ENCODE data around the gene FAM163A.

The FAM163A gene

DNA sequence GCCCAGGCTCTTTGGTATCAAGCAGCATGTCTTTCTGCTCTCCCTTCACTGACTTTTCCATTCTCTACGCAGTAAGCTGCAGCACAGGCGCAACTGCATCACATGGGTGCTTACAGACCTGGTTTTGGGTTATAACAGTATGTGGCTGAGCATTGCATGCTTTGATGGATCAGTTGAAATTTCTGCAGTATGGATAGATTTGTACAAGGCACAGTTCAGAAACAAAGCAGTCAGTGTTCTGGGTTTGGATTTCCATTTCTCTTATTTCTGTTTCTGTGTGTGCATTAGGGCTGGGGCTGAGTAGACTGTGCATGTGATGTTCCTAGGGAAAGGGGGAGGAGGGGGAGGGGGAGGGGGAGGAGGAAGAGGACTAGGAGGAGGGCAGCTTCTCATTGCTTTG, 4.5 kb downstream of the FAM163A start:
- no peak for DNase-seq (ENCODE audit: low read depth, low spot score)
- no peak overlapping the region for H3K4me3 ChIP-seq (ENCODE audit: low read length)

DNA sequence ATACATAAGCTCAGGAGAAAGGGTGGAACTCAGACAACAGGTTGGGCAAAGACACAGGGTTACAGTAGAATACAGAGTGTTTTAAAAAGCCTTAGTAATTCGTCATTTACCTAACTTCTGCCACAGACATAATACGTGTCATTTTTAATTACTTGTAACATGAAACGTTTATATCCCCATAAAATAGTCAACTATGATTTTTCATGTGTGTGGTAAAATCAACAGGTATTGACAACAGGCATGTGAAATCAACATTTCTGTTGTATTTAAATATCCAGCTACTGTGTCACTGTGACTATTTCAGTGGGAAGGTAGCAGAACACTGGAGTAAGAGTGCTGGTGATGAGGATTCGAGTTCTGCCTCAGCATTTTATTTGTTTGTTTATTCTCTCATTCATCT, 5.7 kb downstream of the FAM163A start:
- no peak for DNase-seq (ENCODE audit: low read depth, low spot score)

DNA sequence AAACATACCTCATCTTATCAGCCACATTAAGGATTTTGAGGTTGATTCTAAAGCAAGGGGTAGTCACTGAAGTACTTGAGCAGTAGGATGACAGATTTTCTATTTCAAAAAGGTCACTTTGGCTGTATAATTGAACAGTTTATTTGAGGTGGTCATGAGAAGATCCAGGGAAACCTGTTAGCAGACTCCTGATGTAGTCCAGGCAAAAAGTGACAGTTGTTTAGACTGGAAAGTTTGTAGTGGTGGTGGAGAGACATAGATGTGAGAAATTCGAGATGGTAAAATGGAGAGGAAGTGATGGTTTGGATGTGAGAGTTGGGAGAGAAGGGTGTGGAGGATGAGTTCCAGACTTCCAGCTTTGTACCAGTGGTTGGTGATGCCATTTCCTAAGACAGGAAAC, 7.5 kb downstream of the FAM163A start:
- no peak overlapping the region for H3K4me3 ChIP-seq (ENCODE audit: low read length)
- no peak for DNase-seq (ENCODE audit: low read depth, low spot score)

More for the DNA sequence above, 5.7 kb downstream of the FAM163A start:
- H3K4me3 ChIP-seq (ENCODE audit: low read length), result no peak overlapping the region

DNA sequence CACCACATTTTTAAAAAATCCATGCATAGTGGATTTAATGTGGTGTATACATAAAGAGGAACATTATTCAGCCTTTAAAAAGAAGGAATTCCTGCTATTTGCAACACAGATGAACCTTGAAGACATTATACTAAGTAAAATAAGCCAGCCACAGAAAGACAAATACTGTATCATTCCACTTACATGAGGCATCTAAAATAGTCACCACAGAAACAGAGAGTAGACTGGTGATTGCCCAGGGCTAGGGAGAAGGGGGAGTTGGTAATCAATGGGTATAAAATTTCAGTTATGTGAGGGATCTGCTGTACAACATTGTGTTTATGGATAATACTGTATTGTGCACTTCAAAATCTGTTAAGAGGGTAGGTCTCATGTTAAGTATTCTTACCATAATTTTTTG, 10.0 kb downstream of the FAM163A start:
- no peak for DNase-seq (ENCODE audit: low read depth, low spot score)
- H3K4me3 ChIP-seq (ENCODE audit: low read length), result no peak overlapping the region

DNA sequence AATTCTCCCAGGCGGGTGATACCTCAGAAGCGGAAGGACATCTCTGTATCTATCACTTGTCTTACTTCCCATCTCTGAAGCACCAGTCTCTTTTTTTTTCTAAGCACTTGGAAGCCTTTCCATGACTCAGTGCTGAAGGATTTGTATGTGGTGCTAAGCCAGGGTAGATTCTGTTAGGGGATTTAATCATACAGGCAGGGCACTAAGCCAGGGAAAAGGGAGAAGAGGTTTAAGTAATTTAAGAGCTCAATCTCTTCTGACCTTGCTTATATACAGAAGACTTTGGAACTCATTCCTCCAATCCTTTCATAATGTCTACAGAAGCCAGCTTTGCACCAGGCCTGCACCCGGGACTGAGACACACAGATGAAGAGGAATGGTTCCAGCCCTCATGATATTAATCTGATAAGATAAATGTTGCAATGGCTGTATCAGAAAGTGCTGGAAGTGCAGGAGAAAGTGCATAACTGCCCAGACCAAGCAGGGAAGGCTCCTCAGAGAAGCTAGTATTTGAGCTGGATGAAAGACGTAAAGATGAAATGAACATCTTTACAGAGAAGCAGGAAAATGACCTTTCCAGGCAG, 11.0 kb downstream of the FAM163A start:
- H3K4me3 ChIP-seq (ENCODE audit: low read length), result no peak overlapping the region
- DNase-seq (ENCODE audit: low read depth, low spot score), result no peak

DNA sequence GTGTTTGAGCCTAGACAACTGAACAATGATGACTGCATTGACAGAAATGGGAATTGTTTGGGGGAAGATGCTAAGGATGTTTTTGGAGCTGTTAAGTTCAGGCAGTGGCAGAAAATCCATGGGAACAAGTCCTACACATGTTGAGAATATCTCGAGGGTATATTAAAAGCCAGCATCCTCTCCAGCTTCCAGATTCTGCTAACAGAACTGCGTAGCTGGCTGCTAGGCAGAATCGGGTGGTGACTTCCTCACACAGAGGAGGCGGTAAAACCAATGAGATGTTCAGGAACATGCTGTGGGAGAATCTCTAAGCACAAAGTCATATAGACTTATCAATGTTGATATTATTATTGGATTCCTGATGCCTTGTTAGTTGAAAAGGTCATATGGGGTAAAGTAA, 14.8 kb downstream of the FAM163A start:
- H3K4me3 ChIP-seq (ENCODE audit: low read length), result no peak overlapping the region
- DNase-seq (ENCODE audit: low read depth, low spot score), result no peak

DNA sequence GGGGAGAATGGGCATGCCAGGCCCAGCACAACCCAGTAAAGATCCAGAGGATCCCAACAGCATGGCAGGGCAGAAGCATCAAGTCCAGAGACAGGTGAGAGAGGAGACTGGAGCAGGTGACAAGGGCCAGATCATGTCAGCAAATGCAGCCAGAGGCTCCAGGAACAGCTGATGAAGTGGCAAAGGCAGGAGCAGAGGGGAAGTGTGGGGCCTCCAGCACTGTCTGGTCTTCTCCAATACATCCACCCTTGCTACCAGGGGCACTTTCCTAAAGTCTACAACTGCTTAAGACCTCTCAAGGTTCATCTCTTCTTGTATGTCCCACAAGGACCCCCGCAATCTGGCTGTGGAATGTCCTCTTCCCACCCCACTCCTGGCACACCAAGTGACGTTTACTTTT, 17.4 kb downstream of the FAM163A start:
- H3K4me3 ChIP-seq (ENCODE audit: low read length), result no peak overlapping the region
- no peak for DNase-seq (ENCODE audit: low read depth, low spot score)

DNA sequence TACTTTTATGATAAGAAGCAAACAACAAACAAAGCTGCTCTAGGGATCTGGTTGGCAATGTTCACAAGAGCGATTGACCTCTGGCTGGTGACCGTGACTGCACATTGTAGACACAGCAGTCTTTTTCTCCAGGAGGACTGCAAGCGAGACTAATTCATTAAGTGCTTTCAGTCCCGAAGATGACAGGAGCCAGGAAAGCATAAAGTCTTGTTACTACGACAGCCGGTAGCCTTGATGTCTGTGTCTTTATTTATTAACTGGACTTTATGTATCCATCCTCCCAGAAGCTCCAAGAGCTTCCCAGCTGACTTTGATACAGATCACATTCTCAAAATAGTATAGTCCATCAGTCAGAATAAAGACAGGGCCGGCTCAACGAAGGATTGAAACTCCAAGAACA, 18.2 kb downstream of the FAM163A start:
- no peak for DNase-seq (ENCODE audit: low read depth, low spot score)
- H3K4me3 ChIP-seq (ENCODE audit: low read length), result no peak overlapping the region

DNA sequence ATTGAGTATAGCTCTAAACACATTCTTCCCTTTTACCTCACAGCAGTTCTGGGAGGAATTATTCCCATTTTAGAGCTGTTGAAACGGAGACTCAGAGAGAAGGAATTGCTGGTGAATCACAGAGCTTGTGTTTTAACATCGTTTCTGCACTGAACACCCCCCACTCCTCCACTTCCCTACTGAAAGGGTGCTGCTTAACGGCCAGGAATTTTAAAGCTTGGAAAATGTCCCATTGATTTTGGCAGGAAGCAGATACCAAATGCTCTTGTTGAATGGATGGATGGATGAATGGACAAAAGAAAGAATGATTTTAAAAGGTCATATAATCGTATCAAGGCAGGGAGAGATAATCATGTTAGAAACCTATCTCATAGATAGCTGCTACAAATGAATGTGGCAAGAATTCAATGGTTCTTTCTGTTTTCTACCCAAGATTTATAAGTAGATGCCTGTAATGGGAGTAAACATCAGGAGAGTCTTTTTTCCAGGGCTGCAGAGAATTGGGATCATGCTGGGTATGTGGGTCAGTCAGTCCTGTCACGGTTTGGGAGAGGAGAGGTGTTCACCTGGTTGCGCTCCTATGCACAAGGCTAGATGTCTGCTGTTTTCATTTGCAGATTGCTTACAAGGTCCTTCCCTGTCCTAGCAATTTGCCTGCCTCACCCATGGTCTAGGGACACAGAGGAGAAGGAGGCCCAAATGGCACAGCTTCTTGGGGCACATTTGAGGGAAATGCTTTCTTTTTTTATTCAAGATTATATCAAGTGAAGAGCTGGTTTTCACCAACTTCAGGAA, 19.0 kb downstream of the FAM163A start:
- no peak overlapping the region for H3K4me3 ChIP-seq (ENCODE audit: low read length)
- no peak for DNase-seq (ENCODE audit: low read depth, low spot score)

DNA sequence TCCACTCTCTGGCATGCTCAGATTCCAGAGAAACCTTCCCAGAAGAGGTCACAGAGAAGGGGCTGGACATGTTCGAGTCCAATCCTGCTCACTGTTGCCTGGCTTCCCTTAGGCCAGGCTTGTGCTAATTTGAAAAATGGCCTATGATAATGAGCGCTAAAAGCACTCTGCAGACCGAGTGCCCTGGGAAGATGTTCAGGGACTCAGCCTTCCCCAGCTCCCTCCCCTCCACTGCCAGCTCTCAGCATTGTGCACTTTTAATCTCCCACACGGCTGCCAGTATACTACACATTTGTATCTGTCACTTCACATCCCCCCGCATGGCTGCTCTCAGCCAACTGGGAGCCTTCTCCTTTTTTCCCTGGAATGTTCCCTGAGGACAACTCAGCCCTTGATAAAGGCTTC, 24.1 kb downstream of the FAM163A start:
- no peak overlapping the region for H3K4me3 ChIP-seq (ENCODE audit: low read length)
- no peak for DNase-seq (ENCODE audit: low read depth, low spot score)

DNA sequence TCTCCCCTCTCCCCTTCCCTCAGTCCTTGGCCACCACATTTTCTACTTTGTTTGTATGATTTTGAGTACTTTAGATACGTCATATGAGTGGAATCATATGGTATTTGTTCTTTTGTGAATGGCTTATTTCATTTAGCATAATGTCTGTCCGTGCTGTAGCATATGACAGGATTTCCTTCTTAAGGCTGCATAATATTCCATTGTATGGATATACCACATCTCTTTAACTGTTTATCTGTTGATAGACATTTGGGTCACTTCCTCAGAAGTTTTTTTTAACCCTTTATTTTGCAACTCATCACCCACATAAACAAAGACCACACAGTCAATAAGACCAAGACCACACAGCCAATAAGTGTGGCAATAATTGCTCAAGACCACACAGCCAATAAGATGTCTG, 24.9 kb downstream of the FAM163A start:
- no peak for DNase-seq (ENCODE audit: low read depth, low spot score)
- H3K4me3 ChIP-seq (ENCODE audit: low read length), result no peak overlapping the region

DNA sequence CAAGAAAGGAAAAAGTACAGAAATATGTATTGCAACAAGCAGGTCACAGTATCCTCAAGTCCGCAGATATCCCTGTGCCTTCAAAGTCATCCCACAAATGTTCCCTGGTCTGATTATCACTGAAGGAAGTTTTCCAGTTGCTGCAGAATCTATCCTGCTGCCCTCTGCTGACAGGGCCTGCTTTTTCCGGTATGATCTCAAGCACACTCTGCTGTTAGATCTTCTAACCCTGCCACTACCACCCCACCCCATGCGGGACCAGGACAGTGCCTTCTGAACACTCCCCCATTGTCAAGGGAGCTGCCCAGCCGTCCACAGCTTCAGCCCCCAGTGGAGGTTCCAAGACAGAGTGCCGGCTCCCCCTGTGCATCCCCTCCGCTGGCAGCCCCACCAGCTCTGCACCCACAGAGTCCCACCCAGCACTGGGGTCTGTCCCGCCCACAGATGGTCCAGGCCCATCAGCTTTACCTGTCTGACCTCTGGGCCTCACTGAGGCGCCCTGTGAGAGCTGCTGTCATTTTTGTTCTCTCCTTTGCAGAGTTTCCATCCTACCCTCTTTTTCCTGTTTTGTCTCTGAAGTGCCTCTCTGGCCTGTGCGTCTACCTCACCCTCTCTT, 27.9 kb downstream of the FAM163A start:
- DNase-seq (ENCODE audit: low read depth, low spot score), result no peak
- no peak overlapping the region for H3K4me3 ChIP-seq (ENCODE audit: low read length)

DNA sequence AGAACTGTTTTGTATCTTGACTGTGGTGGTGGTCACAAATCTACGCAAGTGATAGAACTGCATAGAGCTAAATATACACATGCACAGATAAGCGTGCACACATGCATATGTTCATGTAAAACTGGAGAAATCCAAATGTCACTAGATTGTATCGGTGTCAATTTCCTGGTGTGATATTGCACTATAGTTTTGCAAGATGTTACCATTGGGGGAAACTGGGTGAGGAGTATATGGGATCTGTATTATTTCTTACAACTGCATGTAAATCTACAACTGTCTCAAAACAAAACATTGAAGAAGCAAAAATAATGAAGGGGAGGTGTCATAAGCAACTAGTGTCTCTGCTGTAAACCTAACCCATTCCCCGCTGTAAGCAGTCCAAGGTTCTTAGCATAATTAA, 30.2 kb downstream of the FAM163A start:
- DNase-seq (ENCODE audit: low read depth, low spot score), result no peak
- no peak overlapping the region for H3K4me3 ChIP-seq (ENCODE audit: low read length)

DNA sequence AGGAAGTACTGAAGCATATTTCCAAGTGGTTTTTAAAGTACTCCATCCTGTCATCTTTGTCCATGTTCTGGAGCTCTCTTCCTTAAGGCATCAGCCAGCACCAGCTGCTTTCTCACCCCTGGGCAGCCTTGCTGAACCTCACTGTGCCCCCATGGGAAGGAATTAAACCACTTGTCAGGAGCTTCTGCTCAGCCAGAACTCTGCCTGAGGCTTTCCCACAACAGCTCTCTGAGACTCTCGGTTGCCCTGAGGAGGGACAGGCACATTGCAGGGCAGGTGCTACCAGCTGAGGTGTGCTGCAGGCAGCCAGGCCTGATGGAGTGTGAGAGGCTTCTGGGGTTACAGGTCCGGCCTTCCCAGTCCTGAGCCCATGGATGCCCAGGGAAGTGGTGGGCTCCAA, 30.9 kb downstream of the FAM163A start:
- H3K4me3 ChIP-seq (ENCODE audit: low read length), result no peak overlapping the region
- no peak for DNase-seq (ENCODE audit: low read depth, low spot score)

DNA sequence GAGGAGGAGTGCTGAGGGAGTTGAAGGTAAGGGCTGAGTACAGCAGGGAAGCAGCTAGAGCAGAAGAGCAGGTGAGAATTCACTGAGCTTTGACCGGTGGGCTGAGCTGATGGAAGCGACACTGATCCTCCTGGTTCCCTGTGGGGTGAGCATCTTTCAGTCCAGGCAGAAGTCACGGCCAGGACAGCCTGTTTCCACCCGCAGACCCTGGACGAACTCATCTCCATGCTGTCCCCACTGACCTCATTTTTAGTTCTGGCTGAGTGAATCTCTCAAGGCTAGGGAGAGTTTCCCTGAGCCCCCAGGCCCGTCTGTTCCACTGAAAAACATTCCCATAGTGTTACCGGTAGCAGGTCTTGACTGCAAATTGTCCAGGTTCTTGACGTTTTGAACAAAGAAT, 31.5 kb downstream of the FAM163A start:
- no peak for DNase-seq (ENCODE audit: low read depth, low spot score)
- no peak overlapping the region for H3K4me3 ChIP-seq (ENCODE audit: low read length)

DNA sequence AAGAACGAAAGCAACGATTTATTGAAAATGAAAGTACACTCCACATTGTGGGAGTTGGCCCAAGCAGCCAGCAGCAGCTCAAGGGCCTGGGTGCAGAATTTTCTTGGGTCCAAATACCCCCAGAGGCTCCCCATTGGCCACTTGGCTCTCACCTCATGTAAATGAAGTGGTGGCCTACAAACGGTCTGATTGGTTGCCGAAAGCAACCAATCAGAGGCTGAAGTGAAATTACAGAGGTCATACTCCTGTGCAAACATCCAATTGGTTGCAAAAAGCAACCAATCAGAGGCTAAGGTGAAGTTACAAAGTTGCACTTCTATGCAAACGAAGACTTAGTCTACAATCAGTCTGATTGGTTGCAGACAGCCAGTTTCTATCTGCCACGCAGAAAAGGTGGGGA, 31.9 kb downstream of the FAM163A start:
- DNase-seq (ENCODE audit: low read depth, low spot score), result no peak
- H3K4me3 ChIP-seq (ENCODE audit: low read length), result no peak overlapping the region

DNA sequence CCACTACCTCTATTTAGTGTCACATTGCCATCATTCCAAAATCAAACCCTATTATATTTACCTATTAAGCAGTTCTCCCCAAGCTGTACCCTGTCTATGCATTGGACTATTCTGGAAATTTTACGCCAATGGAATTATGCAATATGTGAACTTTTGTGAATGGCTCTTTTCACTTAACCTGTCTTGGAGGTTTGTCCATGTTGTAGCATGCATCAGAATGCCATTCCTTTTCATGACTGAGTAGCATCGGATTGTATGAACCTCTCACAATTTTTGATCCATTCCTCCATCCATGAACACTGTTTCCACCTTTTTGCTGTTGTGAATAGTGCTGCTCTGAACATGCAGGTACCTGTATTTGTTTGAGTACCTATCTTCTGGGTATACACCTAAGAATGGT, 33.7 kb downstream of the FAM163A start:
- no peak overlapping the region for H3K4me3 ChIP-seq (ENCODE audit: low read length)
- no peak for DNase-seq (ENCODE audit: low read depth, low spot score)

DNA sequence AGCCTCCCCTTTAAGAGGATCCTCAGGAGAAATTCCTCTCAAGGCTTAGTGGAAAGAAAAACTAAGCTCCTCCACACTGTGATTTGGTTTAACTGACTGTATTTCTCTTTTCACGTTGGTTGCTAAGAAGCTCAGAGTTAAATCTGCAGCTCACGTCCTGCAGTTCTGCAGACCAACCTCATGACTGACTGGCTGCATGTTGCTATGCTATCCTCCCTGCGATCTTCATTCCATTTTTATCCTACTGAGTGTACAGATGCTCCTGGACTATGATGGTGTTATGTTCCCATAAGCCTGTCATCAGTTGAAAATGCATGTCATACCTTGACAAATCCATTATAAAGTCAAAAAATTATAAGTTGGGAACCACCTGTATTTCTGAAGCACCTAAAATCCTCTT, 34.6 kb downstream of the FAM163A start:
- no peak overlapping the region for H3K4me3 ChIP-seq (ENCODE audit: low read length)
- no peak for DNase-seq (ENCODE audit: low read depth, low spot score)

DNA sequence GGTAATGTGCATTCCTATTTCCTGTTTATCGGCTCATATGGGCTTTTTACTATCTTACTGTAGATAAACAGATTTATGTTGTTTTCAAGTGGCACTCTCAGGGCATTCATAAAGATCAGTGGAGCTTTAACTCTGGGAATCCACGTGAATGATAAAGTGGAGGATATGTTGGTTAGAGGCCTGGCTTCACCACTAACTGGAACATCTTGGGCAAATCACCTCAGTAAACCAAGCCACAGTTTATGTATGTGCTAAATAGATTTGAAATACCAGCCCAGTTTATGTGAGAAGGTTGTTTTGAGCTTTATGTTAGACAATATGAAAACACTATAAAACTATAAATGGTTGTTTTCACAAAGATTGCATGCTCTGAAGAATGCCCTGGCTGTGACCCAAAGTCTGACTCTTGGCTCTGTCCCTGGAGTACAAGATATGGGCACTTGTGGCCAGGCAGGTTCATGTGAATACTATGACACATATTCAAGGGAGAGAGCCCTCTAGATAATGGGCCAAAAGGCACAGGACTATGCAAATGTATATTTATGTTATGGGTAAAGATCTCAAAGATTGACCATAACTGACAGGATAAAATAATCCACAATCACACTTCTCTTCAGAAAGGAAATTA, 36.7 kb downstream of the FAM163A start:
- no peak overlapping the region for H3K4me3 ChIP-seq (ENCODE audit: low read length)
- DNase-seq (ENCODE audit: low read depth, low spot score), result no peak

DNA sequence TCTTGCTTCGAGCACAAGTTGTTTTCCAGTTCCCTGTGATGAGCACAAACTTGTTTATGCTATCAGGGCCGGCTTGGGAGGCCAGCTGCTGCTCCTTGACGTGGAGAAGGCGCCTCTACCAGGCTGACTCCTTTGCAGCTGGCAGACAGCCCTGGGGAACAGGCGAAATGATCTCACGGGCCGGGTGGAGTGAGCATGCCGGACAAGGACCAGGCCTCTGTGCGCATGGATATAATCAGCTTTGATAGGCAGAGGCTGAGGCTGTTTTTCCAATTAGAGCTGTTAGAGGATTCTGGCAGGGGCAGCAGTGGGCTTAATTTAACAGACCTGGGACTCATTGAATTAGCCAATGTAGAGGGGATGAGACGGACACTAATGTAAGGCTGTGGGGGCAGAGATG, 38.9 kb downstream of the FAM163A start:
- H3K4me3 ChIP-seq (ENCODE audit: low read length), result no peak overlapping the region
- no peak for DNase-seq (ENCODE audit: low read depth, low spot score)

All from Jurkat, Clone E6-1 (cell line).